ENCODE results near the gene ELOA. TPM values are rescaled to one million over a fixed set of nuclear protein-coding genes. Genes with fewer than 3 reads are reported as not detected.
A peak's percentile ranks its signal among the peaks of the same experiment; 100 is the strongest.

Gene ELOA
- total and polyA plus RNA-seq, 9 of the 15 experiments (the other 6 are each of a cell fraction or from before 2014, with no cell fraction given): 31.9 to 98.6 (median 61.3) TPM

GRCh38 chr1:23803674-23804073, 60.4 kb downstream of the ELOA start:
- DNase-seq (ENCODE audit: extremely low read depth in 1 of 4, low spot score in 3 of 4) (no peak), ATAC-seq (no peak), FAIRE-seq (no peak)
- Histone ChIP-seq H2AFZ (ENCODE audit: low read depth, low read length) (no peak overlapping the region), H3K27me3 (ENCODE audit: control insufficient read depth in 2 of 2, insufficient read depth in 2 of 2, low read length in 2 of 2) (no peaks in the 10 kb centered on the region), H4K20me1 (replicated peaks; ENCODE audit: control insufficient read depth, insufficient read depth, low read length) (no peaks in the 10 kb centered on the region), H3K4me3 (no peak overlapping the region), H3K36me3 (ENCODE audit: control insufficient read depth, insufficient read depth, low read length) (peaks cover 7% of the 10 kb centered on the region; the same call in 2 of the 3 replicates), H3K79me2 (ENCODE audit: control insufficient read depth, insufficient read depth, low read length) (peaks cover 23% of the 10 kb centered on the region), H3K4me1 (replicated peaks in 1 of 2; ENCODE audit: control insufficient read depth in 2 of 2, insufficient read depth in 2 of 2, low read length in 2 of 2) (peaks cover 31 to 36% of the 10 kb centered on the region in 2 experiments), H3K9ac (ENCODE audit: insufficient read depth in 1 of 2, low read depth in 2 of 2, low read length in 2 of 2) (peak overlapping the region in 1 of 2 experiments; percentile 51; a peak in 1 of 4 replicates), H3K4me2 (ENCODE audit: insufficient read depth, low read length) (no peak overlapping the region), H3K9me3 (replicated peaks; ENCODE audit: control insufficient read depth, insufficient read depth, low read depth, low read length) (no peaks in the 10 kb centered on the region), H3K27ac (ENCODE audit: extremely low read depth, low read depth, low read length) (no peak overlapping the region), H3K9me1 (ENCODE audit: control insufficient read depth, insufficient read depth, low read length) (no peaks in the 10 kb centered on the region)
- POLR2A ChIA-PET: interaction anchor here (0.5 to 6.8 kb wide), 5 partner anchors 11 to 106 kb away, joined by 3 to 71 read pairs (median 3); partner anchors contain the start of genes LYPLA2 and PITHD1
- peak; percentile 92 for TF ChIP-seq ZBTB33 (CRISPR knock-in tag; IDR thresholded peaks at IDR 0.05)
- TF ChIP-seq KLF16 (IDR thresholded peaks at IDR 0.05): no peak
- TF ChIP-seq ZNF584 (CRISPR knock-in tag; IDR thresholded peaks at IDR 0.05; ENCODE audit: low read depth): no peak
- 72% methylated on average over 5 of the region's 5 CpGs for WGBS (ENCODE audit: insufficient coverage, low coverage, missing lambda C conversion rate)
- no TSS peak for BruUV-seq (replicated peaks)
- CTCF ChIA-PET (ENCODE audit: low intra/inter-chr PET ratio): no interaction called here
- intact Hi-C loops (cut with micrococcal nuclease): no loop called here
- in situ Hi-C loops (cut with MboI): no loop called here

All from K562 (cell line).